HG03280 (cell line): ENCODE measurements around the gene POC1B.

ENCODE experiments used
- ATAC-seq: cut with Tn5 transposase; IDR thresholded peaks from one replicate; pipeline ENCODE4 v1.9.1; 2021; ENCODE audit warnings: mild to moderate bottlenecking, moderate library complexity; ENCODE audit not compliant: unreplicated experiment

Gene POC1B

GRCh38 chr12:89424389-89424788 is 101.5 kb downstream of the POC1B start:
- ATAC-seq = no peak

GRCh38 chr12:89421092-89421835 is 104.6 kb downstream of the POC1B start:
- no peak for ATAC-seq

- no peak for ATAC-seq
Measured at GRCh38 chr12:89418228-89418910, 107.5 kb downstream of the POC1B start.

- ATAC-seq = no peak
Measured at GRCh38 chr12:89417246-89417977, 108.4 kb downstream of the POC1B start.

GRCh38 chr12:89416049-89416792 is 109.6 kb downstream of the POC1B start:
- no peak for ATAC-seq

- ATAC-seq = no peak
Measured at GRCh38 chr12:89414851-89415250, 111.0 kb downstream of the POC1B start.

- ATAC-seq = no peak
Measured at GRCh38 chr12:89414322-89414721, 111.5 kb downstream of the POC1B start.

- no peak for ATAC-seq
Measured at GRCh38 chr12:89413234-89413633, 112.6 kb downstream of the POC1B start.

GRCh38 chr12:89412665-89413064 is 113.2 kb downstream of the POC1B start:
- no peak for ATAC-seq

GRCh38 chr12:89411846-89412245 is 114.0 kb downstream of the POC1B start:
- ATAC-seq = no peak

GRCh38 chr12:89411234-89411633 is 114.6 kb downstream of the POC1B start:
- no peak for ATAC-seq

- no peak for ATAC-seq
Measured at GRCh38 chr12:89405626-89406345, 120.1 kb downstream of the POC1B start.

GRCh38 chr12:89401433-89402058 is 124.3 kb downstream of the POC1B start:
- ATAC-seq = no peak

GRCh38 chr12:89400415-89400814 is 125.4 kb downstream of the POC1B start:
- no peak for ATAC-seq

GRCh38 chr12:89395712-89396111 is 130.1 kb downstream of the POC1B start:
- ATAC-seq = no peak

- no peak for ATAC-seq
Measured at GRCh38 chr12:89393551-89394121, 132.2 kb downstream of the POC1B start.

GRCh38 chr12:89392391-89392790 is 133.5 kb downstream of the POC1B start:
- no peak for ATAC-seq

GRCh38 chr12:89391726-89392336 is 134.0 kb downstream of the POC1B start:
- no peak for ATAC-seq
